ENCODE data around the gene ST6GALNAC6.
A peak's percentile ranks its signal among the peaks of the same experiment; 100 is the strongest.
"Not testable (repeated sequence)": the region's sequence is repeated elsewhere in the genome, so short reads cannot be mapped to it uniquely, and the experiment has no call there.

Gene ST6GALNAC6

GRCh38 chr9:127884427-127884911, 14.9 kb downstream of the ST6GALNAC6 start:
- Histone ChIP-seq H3K27ac (ENCODE audit: poor library complexity, severe bottlenecking) (no peak overlapping the region), H3K9me3 (ENCODE audit: severe bottlenecking) (no peaks in the 10 kb centered on the region), H3K4me1 (ENCODE audit: insufficient read depth, poor library complexity, severe bottlenecking) (no peaks in the 10 kb centered on the region), H3K36me3 (ENCODE audit: low read depth) (peaks cover 17% of the 10 kb centered on the region), H3K27me3 (ENCODE audit: insufficient read depth, poor library complexity, severe bottlenecking) (no peaks in the 10 kb centered on the region), H3K4me3 (ENCODE audit: severe bottlenecking) (no peak overlapping the region)
- peak; percentile 26; the same call in 1 of the 3 replicates for ATAC-seq (ENCODE audit: low read depth)
- TF ChIP-seq CTCF (IDR thresholded peaks at IDR 0.05; ENCODE audit: poor library complexity, severe bottlenecking), result no peak
- peak; percentile 55 for DNase-seq (ENCODE audit: low spot score)

GRCh38 chr9:127883959-127884358, 15.4 kb downstream of the ST6GALNAC6 start:
- H3K27me3 ChIP-seq (ENCODE audit: insufficient read depth, poor library complexity, severe bottlenecking), result no peaks in the 10 kb centered on the region
- H3K4me3 ChIP-seq (ENCODE audit: severe bottlenecking), result no peak overlapping the region
- DNase-seq (ENCODE audit: low spot score), result no peak
- H3K4me1 ChIP-seq (ENCODE audit: insufficient read depth, poor library complexity, severe bottlenecking), result no peaks in the 10 kb centered on the region
- ATAC-seq (ENCODE audit: low read depth), result no peak
- peaks cover 15% of the 10 kb centered on the region for H3K36me3 ChIP-seq (ENCODE audit: low read depth)
- no peak overlapping the region for H3K27ac ChIP-seq (ENCODE audit: poor library complexity, severe bottlenecking)
- TF ChIP-seq CTCF (IDR thresholded peaks at IDR 0.05; ENCODE audit: poor library complexity, severe bottlenecking), result no peak
- H3K9me3 ChIP-seq (ENCODE audit: severe bottlenecking), result no peaks in the 10 kb centered on the region

GRCh38 chr9:127881715-127882114, 17.7 kb downstream of the ST6GALNAC6 start:
- not testable (repeated sequence) for H3K4me1 ChIP-seq (ENCODE audit: insufficient read depth, poor library complexity, severe bottlenecking); H3K36me3 ChIP-seq (ENCODE audit: low read depth); ATAC-seq (ENCODE audit: low read depth); H3K27me3 ChIP-seq (ENCODE audit: insufficient read depth, poor library complexity, severe bottlenecking); H3K9me3 ChIP-seq (ENCODE audit: severe bottlenecking); H3K4me3 ChIP-seq (ENCODE audit: severe bottlenecking); H3K27ac ChIP-seq (ENCODE audit: poor library complexity, severe bottlenecking); DNase-seq (ENCODE audit: low spot score)

- no peak overlapping the region for H3K4me3 ChIP-seq (ENCODE audit: severe bottlenecking)
- no peak for TF ChIP-seq CTCF (IDR thresholded peaks at IDR 0.05; ENCODE audit: poor library complexity, severe bottlenecking)
- no peak for ATAC-seq (ENCODE audit: low read depth)
- H3K27ac ChIP-seq (ENCODE audit: poor library complexity, severe bottlenecking), result no peak overlapping the region
- H3K27me3 ChIP-seq (ENCODE audit: insufficient read depth, poor library complexity, severe bottlenecking), result no peaks in the 10 kb centered on the region
- no peaks in the 10 kb centered on the region for H3K4me1 ChIP-seq (ENCODE audit: insufficient read depth, poor library complexity, severe bottlenecking)
- no peaks in the 10 kb centered on the region for H3K9me3 ChIP-seq (ENCODE audit: severe bottlenecking)
- H3K36me3 ChIP-seq (ENCODE audit: low read depth), result no peaks in the 10 kb centered on the region
- DNase-seq (ENCODE audit: low spot score), result no peak
Measured at GRCh38 chr9:127880143-127880542, 19.3 kb downstream of the ST6GALNAC6 start.

GRCh38 chr9:127878652-127879390, 20.6 kb downstream of the ST6GALNAC6 start:
- no peak overlapping the region for H3K27ac ChIP-seq (ENCODE audit: poor library complexity, severe bottlenecking)
- DNase-seq (ENCODE audit: low spot score) (no peak), ATAC-seq (ENCODE audit: low read depth) (no peak)
- H3K36me3 ChIP-seq (ENCODE audit: low read depth), result no peaks in the 10 kb centered on the region
- H3K4me1 ChIP-seq (ENCODE audit: insufficient read depth, poor library complexity, severe bottlenecking), result peaks cover 11% of the 10 kb centered on the region
- no peaks in the 10 kb centered on the region for H3K27me3 ChIP-seq (ENCODE audit: insufficient read depth, poor library complexity, severe bottlenecking)
- H3K9me3 ChIP-seq (ENCODE audit: severe bottlenecking), result no peaks in the 10 kb centered on the region
- H3K4me3 ChIP-seq (ENCODE audit: severe bottlenecking), result no peak overlapping the region
- TF ChIP-seq CTCF (IDR thresholded peaks at IDR 0.05; ENCODE audit: poor library complexity, severe bottlenecking), result no peak
